ENCODE data around the gene TXNDC2.
A peak's percentile ranks its signal among the peaks of the same experiment; 100 is the strongest.
"Not testable (repeated sequence)": the region's sequence is repeated elsewhere in the genome, so short reads cannot be mapped to it uniquely, and the experiment has no call there.

TXNDC2 gene

GRCh38 chr18:9852266-9853081 lies 33.3 kb upstream of the TXNDC2 start:
- Mint-ChIP-seq H3K4me3 (no peak overlapping the region), H3K27ac (no peak overlapping the region), H3K27me3 (no peaks in the 10 kb centered on the region), H3K4me1 (peaks cover 18% of the 10 kb centered on the region), H3K36me3 (peaks cover 29% of the 10 kb centered on the region), H3K9me3 (no peaks in the 10 kb centered on the region)
- no peak for ATAC-seq (ENCODE audit: low read depth)
- DNase-seq (ENCODE audit: low spot score in 2 of 2) = no peak

GRCh38 chr18:9854801-9855676 lies 30.7 kb upstream of the TXNDC2 start:
- Mint-ChIP-seq H3K36me3 (peaks cover 25% of the 10 kb centered on the region), H3K4me3 (no peak overlapping the region), H3K27me3 (no peaks in the 10 kb centered on the region), H3K9me3 (no peaks in the 10 kb centered on the region), H3K4me1 (peaks cover 13% of the 10 kb centered on the region), H3K27ac (peak overlapping the region; percentile 19)
- DNase-seq (ENCODE audit: low spot score in 2 of 2) (no peak), ATAC-seq (ENCODE audit: low read depth) (no peak)

GRCh38 chr18:9855681-9856080 lies 30.1 kb upstream of the TXNDC2 start:
- peaks cover 27% of the 10 kb centered on the region for H3K36me3 Mint-ChIP-seq
- no peak overlapping the region for H3K4me3 Mint-ChIP-seq
- ATAC-seq (ENCODE audit: low read depth) (peak; percentile 19), DNase-seq (ENCODE audit: low spot score in 2 of 2) (no peak)
- peak overlapping the region; percentile 19 for H3K27ac Mint-ChIP-seq
- H3K4me1 Mint-ChIP-seq = peaks cover 13% of the 10 kb centered on the region
- no peaks in the 10 kb centered on the region for H3K9me3 Mint-ChIP-seq
- no peaks in the 10 kb centered on the region for H3K27me3 Mint-ChIP-seq

GRCh38 chr18:9856092-9856491 lies 29.7 kb upstream of the TXNDC2 start:
- no peaks in the 10 kb centered on the region for H3K9me3 Mint-ChIP-seq
- H3K4me3 Mint-ChIP-seq = no peak overlapping the region
- peak overlapping the region; percentile 19 for H3K27ac Mint-ChIP-seq
- peaks cover 27% of the 10 kb centered on the region for H3K36me3 Mint-ChIP-seq
- ATAC-seq (ENCODE audit: low read depth) = peak; percentile 48
- no peaks in the 10 kb centered on the region for H3K27me3 Mint-ChIP-seq
- peaks cover 13% of the 10 kb centered on the region for H3K4me1 Mint-ChIP-seq
- no peak for DNase-seq (ENCODE audit: low spot score in 2 of 2)

DNA sequence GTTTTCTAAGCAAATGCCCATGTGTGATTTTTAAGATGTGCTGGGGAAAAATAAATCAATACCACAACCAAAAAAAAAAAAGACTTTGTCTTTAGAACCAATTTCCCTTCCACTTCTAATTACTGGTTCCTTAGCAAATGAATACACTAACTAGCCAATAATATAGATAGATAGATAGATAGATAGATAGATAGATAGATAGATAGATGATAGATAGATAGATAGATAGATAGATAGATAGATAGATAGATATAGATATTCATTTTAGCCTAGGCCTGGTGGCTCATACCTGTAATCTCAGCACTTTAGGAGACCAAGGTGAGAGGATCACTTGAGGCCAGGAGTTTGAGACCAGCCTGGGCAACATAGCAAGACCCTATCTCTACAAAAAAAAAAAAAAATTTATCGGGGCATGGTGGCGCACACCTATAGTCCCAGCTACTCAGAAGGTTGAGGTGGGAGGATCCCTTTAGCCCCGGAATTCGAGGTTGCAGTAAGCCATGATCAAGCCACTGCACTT lies 28.2 kb upstream of the TXNDC2 start:
- not testable (repeated sequence) for ATAC-seq (ENCODE audit: low read depth); H3K27ac Mint-ChIP-seq; H3K4me3 Mint-ChIP-seq; H3K9me3 Mint-ChIP-seq; H3K27me3 Mint-ChIP-seq; DNase-seq (ENCODE audit: low spot score in 2 of 2)
- Mint-ChIP-seq H3K4me1 (peaks cover 19% of the 10 kb centered on the region), H3K36me3 (peaks cover 25% of the 10 kb centered on the region)

GRCh38 chr18:9858642-9859041 lies 27.1 kb upstream of the TXNDC2 start:
- H3K4me3 Mint-ChIP-seq = no peak overlapping the region
- no peak for DNase-seq (ENCODE audit: low spot score in 2 of 2)
- peaks cover 19% of the 10 kb centered on the region for H3K4me1 Mint-ChIP-seq
- no peaks in the 10 kb centered on the region for H3K27me3 Mint-ChIP-seq
- H3K9me3 Mint-ChIP-seq = no peaks in the 10 kb centered on the region
- ATAC-seq (ENCODE audit: low read depth) = no peak
- H3K36me3 Mint-ChIP-seq = peaks cover 28% of the 10 kb centered on the region
- H3K27ac Mint-ChIP-seq = peak overlapping the region; percentile 76

- no peaks in the 10 kb centered on the region for H3K27me3 Mint-ChIP-seq
- H3K9me3 Mint-ChIP-seq = no peaks in the 10 kb centered on the region
- no peak overlapping the region for H3K4me3 Mint-ChIP-seq
- DNase-seq (ENCODE audit: low spot score in 2 of 2) (no peak), ATAC-seq (ENCODE audit: low read depth) (no peak)
- peaks cover 27% of the 10 kb centered on the region for H3K36me3 Mint-ChIP-seq
- H3K4me1 Mint-ChIP-seq = peaks cover 19% of the 10 kb centered on the region
- H3K27ac Mint-ChIP-seq = peak overlapping the region; percentile 76
These were observed 26.5 kb upstream of the TXNDC2 start for GRCh38 chr18:9859232-9859631.

DNA sequence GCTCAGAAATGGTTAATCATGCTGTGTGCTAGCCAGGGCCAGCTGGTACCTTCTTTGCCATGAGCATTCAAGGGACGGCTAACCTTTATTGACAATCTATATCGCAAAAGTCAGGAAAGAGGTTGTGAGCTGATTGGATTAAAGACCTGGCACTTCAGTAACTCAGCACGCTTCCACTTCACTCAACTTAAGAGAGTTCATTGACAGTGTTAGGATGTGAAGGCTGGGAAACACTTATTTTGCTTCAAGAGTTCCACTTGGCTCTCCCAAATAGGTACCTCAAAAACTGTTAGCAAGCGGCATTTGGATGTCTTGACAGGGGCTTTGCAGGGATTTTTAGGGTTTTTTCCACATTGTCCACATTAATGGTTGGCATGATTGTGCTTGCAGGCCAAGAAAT lies 25.1 kb upstream of the TXNDC2 start:
- peaks cover 6% of the 10 kb centered on the region for H3K9me3 Mint-ChIP-seq
- DNase-seq (ENCODE audit: low spot score in 2 of 2) (no peak), ATAC-seq (ENCODE audit: low read depth) (no peak)
- H3K4me3 Mint-ChIP-seq = no peak overlapping the region
- peak overlapping the region; percentile 19 for H3K27ac Mint-ChIP-seq
- H3K36me3 Mint-ChIP-seq = peaks cover 24% of the 10 kb centered on the region
- peaks cover 12% of the 10 kb centered on the region for H3K4me1 Mint-ChIP-seq
- no peaks in the 10 kb centered on the region for H3K27me3 Mint-ChIP-seq

GRCh38 chr18:9861157-9861556 lies 24.6 kb upstream of the TXNDC2 start:
- ATAC-seq (ENCODE audit: low read depth) (no peak), DNase-seq (ENCODE audit: low spot score in 2 of 2) (no peak)
- peaks cover 9% of the 10 kb centered on the region for H3K4me1 Mint-ChIP-seq
- peaks cover 28% of the 10 kb centered on the region for H3K36me3 Mint-ChIP-seq
- H3K9me3 Mint-ChIP-seq = peaks cover 10% of the 10 kb centered on the region
- H3K4me3 Mint-ChIP-seq = no peak overlapping the region
- H3K27me3 Mint-ChIP-seq = no peaks in the 10 kb centered on the region
- no peak overlapping the region for H3K27ac Mint-ChIP-seq

DNA sequence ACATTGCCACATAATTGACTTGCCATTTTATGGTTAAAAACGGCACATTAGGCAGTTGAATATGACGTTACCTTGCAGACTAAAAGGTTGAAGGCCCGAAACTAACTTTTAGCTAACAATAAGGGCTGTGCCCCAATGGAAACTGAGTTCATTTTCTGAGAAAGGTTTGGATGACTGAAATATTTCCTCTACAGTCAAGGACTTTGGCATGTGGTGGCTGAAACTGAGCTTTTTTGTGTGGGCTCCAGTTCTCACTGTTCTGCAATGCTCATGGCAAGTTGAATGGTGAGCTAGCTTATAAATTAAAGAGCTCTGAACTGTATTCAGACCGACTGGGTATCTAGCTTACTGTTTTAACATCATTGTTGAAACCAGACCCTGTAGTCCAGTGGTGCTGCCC lies 23.8 kb upstream of the TXNDC2 start:
- no peak overlapping the region for H3K4me3 Mint-ChIP-seq
- H3K27ac Mint-ChIP-seq = peak overlapping the region; percentile 25
- no peak for ATAC-seq (ENCODE audit: low read depth)
- H3K9me3 Mint-ChIP-seq = peaks cover 13% of the 10 kb centered on the region
- no peaks in the 10 kb centered on the region for H3K27me3 Mint-ChIP-seq
- H3K36me3 Mint-ChIP-seq = peaks cover 31% of the 10 kb centered on the region
- DNase-seq (ENCODE audit: low spot score in 2 of 2) = no peak
- H3K4me1 Mint-ChIP-seq = peaks cover 8% of the 10 kb centered on the region

DNA sequence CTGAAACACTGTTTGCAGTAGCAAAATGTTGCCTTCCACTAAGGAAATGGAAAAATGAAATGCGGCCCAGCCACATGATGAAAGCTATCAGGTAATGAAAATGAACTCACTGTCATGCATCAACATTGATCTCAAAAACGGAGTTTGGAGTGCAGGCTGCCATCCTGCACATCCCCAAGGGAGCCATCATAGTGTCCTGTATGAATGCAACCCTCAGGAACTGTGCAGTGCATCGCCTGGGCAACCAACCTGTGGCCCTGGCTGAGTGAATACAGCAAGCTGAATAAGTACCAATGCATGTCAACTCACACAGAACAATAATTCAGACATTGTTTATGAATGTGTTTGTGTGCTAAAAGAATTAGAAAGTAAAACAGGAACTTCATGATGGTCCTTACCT lies 23.1 kb upstream of the TXNDC2 start:
- no peak for ATAC-seq (ENCODE audit: low read depth)
- DNase-seq (ENCODE audit: low spot score in 2 of 2) = no peak
- no peaks in the 10 kb centered on the region for H3K27me3 Mint-ChIP-seq
- H3K4me3 Mint-ChIP-seq = no peak overlapping the region
- peaks cover 31% of the 10 kb centered on the region for H3K36me3 Mint-ChIP-seq
- H3K27ac Mint-ChIP-seq = peak overlapping the region; percentile 25
- H3K9me3 Mint-ChIP-seq = peaks cover 13% of the 10 kb centered on the region
- H3K4me1 Mint-ChIP-seq = peaks cover 8% of the 10 kb centered on the region

GRCh38 chr18:9863282-9863681 lies 22.5 kb upstream of the TXNDC2 start:
- Mint-ChIP-seq H3K4me1 (peaks cover 8% of the 10 kb centered on the region), H3K27ac (peak overlapping the region; percentile 25), H3K9me3 (peaks cover 13% of the 10 kb centered on the region), H3K4me3 (no peak overlapping the region), H3K36me3 (peaks cover 31% of the 10 kb centered on the region), H3K27me3 (no peaks in the 10 kb centered on the region)
- no peak for ATAC-seq (ENCODE audit: low read depth)
- no peak for DNase-seq (ENCODE audit: low spot score in 2 of 2)

- Mint-ChIP-seq H3K4me1 (peaks cover 11% of the 10 kb centered on the region), H3K27me3 (no peaks in the 10 kb centered on the region), H3K27ac (no peak overlapping the region), H3K4me3 (no peak overlapping the region), H3K9me3 (peaks cover 13% of the 10 kb centered on the region), H3K36me3 (peaks cover 16% of the 10 kb centered on the region)
- no peak for DNase-seq (ENCODE audit: low spot score in 2 of 2)
- ATAC-seq (ENCODE audit: low read depth) = no peak
These were observed 19.8 kb upstream of the TXNDC2 start for GRCh38 chr18:9865764-9866490.

DNA sequence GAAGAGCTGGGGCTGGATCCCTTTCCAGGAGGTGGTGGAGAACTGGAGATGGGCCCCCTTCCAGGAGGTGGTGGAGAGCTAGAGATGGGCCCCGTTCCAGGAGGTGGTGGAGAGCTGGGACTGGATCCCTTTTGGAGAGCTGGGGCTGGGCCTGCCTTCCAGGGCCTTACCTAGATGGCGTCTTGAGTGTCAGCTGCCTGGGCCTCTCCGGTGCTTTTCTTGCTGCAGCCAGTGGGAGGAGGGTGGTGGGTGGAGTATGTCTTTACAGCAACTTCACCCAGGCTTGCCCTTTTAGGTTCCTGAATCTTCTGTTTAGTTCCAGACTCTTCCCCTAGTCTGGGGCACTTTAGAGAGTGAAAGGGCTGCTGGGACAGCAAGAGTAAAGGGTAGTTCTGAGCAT lies 19.1 kb upstream of the TXNDC2 start:
- peaks cover 3% of the 10 kb centered on the region for H3K27me3 Mint-ChIP-seq
- H3K27ac Mint-ChIP-seq = no peak overlapping the region
- no peak overlapping the region for H3K4me3 Mint-ChIP-seq
- H3K36me3 Mint-ChIP-seq = peaks cover 13% of the 10 kb centered on the region
- ATAC-seq (ENCODE audit: low read depth) (no peak), DNase-seq (ENCODE audit: low spot score in 2 of 2) (no peak)
- H3K4me1 Mint-ChIP-seq = peaks cover 9% of the 10 kb centered on the region
- H3K9me3 Mint-ChIP-seq = peaks cover 13% of the 10 kb centered on the region

Measured in memory B cell (primary cell).